Stimulated activated naive CD4-positive, alpha-beta T cell treated with Interleukin-2 at 50 U/mL for 16 hours (primary cell): ENCODE measurements around the gene SEMA3A.
"Not testable (repeated sequence)": the region's sequence is repeated elsewhere in the genome, so short reads cannot be mapped to it uniquely, and the experiment has no call there.

Source experiments
- DNase-seq: peaks from one replicate; lab custom pipeline; 2025; lab: John Stamatoyannopoulos, UW

SEMA3A gene

GRCh38 chr7:84194484-84195271, at the start of gene SEMA3A:
SEMA3A (minus strand) TSS chr7:84194789; CDS start chr7:84194586, 203 bp downstream.
- no peak for DNase-seq

- DNase-seq: not testable (repeated sequence)
Observed at GRCh38 chr7:84243037-84243436, 48.4 kb upstream of the SEMA3A start.

- DNase-seq: no peak
Observed at GRCh38 chr7:84238596-84238995, 44.0 kb upstream of the SEMA3A start.

- DNase-seq: no peak
Observed at GRCh38 chr7:84237533-84238173, 43.1 kb upstream of the SEMA3A start.

GRCh38 chr7:84236398-84236797, 41.8 kb upstream of the SEMA3A start:
- DNase-seq: no peak

GRCh38 chr7:84232646-84233045, 38.1 kb upstream of the SEMA3A start:
- DNase-seq: no peak

- no peak for DNase-seq
Observed at GRCh38 chr7:84231157-84231556, 36.6 kb upstream of the SEMA3A start.

GRCh38 chr7:84230491-84230890, 35.9 kb upstream of the SEMA3A start:
- no peak for DNase-seq

- no peak for DNase-seq
Observed at GRCh38 chr7:84228526-84228925, 33.9 kb upstream of the SEMA3A start.

- no peak for DNase-seq
Observed at GRCh38 chr7:84226759-84227158, 32.2 kb upstream of the SEMA3A start.

GRCh38 chr7:84224505-84224904, 29.9 kb upstream of the SEMA3A start:
- no peak for DNase-seq

- no peak for DNase-seq
Observed at GRCh38 chr7:84219310-84219709, 24.7 kb upstream of the SEMA3A start.

- no peak for DNase-seq
Observed at GRCh38 chr7:84218681-84219080, 24.1 kb upstream of the SEMA3A start.

- no peak for DNase-seq
Observed at GRCh38 chr7:84216472-84216871, 21.9 kb upstream of the SEMA3A start.

GRCh38 chr7:84214757-84215156, 20.2 kb upstream of the SEMA3A start:
- not testable (repeated sequence) for DNase-seq

GRCh38 chr7:84210301-84210700, 15.7 kb upstream of the SEMA3A start:
- DNase-seq: no peak

- DNase-seq: no peak
Observed at GRCh38 chr7:84209006-84209405, 14.4 kb upstream of the SEMA3A start.

GRCh38 chr7:84207615-84208014, 13.0 kb upstream of the SEMA3A start:
- DNase-seq: no peak

GRCh38 chr7:84207025-84207424, 12.4 kb upstream of the SEMA3A start:
- no peak for DNase-seq

GRCh38 chr7:84204655-84205054, 10.1 kb upstream of the SEMA3A start:
- DNase-seq: no peak

GRCh38 chr7:84202855-84203254, 8.3 kb upstream of the SEMA3A start:
- DNase-seq: no peak

GRCh38 chr7:84200859-84201258, 6.3 kb upstream of the SEMA3A start:
- no peak for DNase-seq

GRCh38 chr7:84199216-84199615, 4.6 kb upstream of the SEMA3A start:
- no peak for DNase-seq

- no peak for DNase-seq
Observed at GRCh38 chr7:84196084-84196503, 1.5 kb upstream of the SEMA3A start.
